ENCODE data around the gene SREBF2.
A peak's percentile ranks its signal among the peaks of the same experiment; 100 is the strongest.

SREBF2 gene

GRCh38 chr22:41912338-41913039 is 79.6 kb downstream of the SREBF2 start:
- TF ChIP-seq FOXP2 (optimal IDR thresholded peaks at IDR 0.05; ENCODE audit: borderline replicate concordance, extremely low read depth, extremely low read length, insufficient read depth) (no peak), POLR2AphosphoS5 (IDR thresholded peaks at IDR 0.05; ENCODE audit: low read depth, low read length) (no peak)

GRCh38 chr22:41913040-41913719 is 80.3 kb downstream of the SREBF2 start:
- no peak for TF ChIP-seq TAF1 (IDR thresholded peaks at IDR 0.05; ENCODE audit: borderline replicate concordance, insufficient read depth, low read length)
- no peak for TF ChIP-seq REST (IDR thresholded peaks at IDR 0.05; ENCODE audit: insufficient read depth in 1 of 2, low read depth in 2 of 2, low read length in 2 of 2)
- no peak for TF ChIP-seq FOXP2 (optimal IDR thresholded peaks at IDR 0.05; ENCODE audit: borderline replicate concordance, extremely low read depth, extremely low read length, insufficient read depth)
- TF ChIP-seq POLR2AphosphoS5 (IDR thresholded peaks at IDR 0.05; ENCODE audit: low read depth, low read length): no peak
- TF ChIP-seq SIN3A (IDR thresholded peaks at IDR 0.05; ENCODE audit: borderline replicate concordance, insufficient read depth, low read length): no peak

GRCh38 chr22:41913842-41914534 is 81.1 kb downstream of the SREBF2 start:
- TF ChIP-seq REST (IDR thresholded peaks at IDR 0.05; ENCODE audit: insufficient read depth in 1 of 2, low read depth in 2 of 2, low read length in 2 of 2) (no peak), TAF1 (IDR thresholded peaks at IDR 0.05; ENCODE audit: borderline replicate concordance, insufficient read depth, low read length) (no peak), FOXP2 (optimal IDR thresholded peaks at IDR 0.05; ENCODE audit: borderline replicate concordance, extremely low read depth, extremely low read length, insufficient read depth) (no peak), POLR2AphosphoS5 (IDR thresholded peaks at IDR 0.05; ENCODE audit: low read depth, low read length) (no peak), SIN3A (IDR thresholded peaks at IDR 0.05; ENCODE audit: borderline replicate concordance, insufficient read depth, low read length) (no peak)

GRCh38 chr22:41914611-41915034 is 81.7 kb downstream of the SREBF2 start:
- TF ChIP-seq TAF1 (IDR thresholded peaks at IDR 0.05; ENCODE audit: borderline replicate concordance, insufficient read depth, low read length) (no peak), SIN3A (IDR thresholded peaks at IDR 0.05; ENCODE audit: borderline replicate concordance, insufficient read depth, low read length) (no peak), POLR2AphosphoS5 (IDR thresholded peaks at IDR 0.05; ENCODE audit: low read depth, low read length) (no peak), REST (IDR thresholded peaks at IDR 0.05; ENCODE audit: insufficient read depth in 1 of 2, low read depth in 2 of 2, low read length in 2 of 2) (no peak), FOXP2 (optimal IDR thresholded peaks at IDR 0.05; ENCODE audit: borderline replicate concordance, extremely low read depth, extremely low read length, insufficient read depth) (no peak)

GRCh38 chr22:41915035-41915785 is 82.3 kb downstream of the SREBF2 start, which contains the start of gene SHISA8:
Gene SHISA8 (minus strand): TSS chr22:41915074. CDS start chr22:41914667, 407 bp downstream.
- TF ChIP-seq REST (IDR thresholded peaks at IDR 0.05; ENCODE audit: insufficient read depth in 1 of 2, low read depth in 2 of 2, low read length in 2 of 2): no peak
- TF ChIP-seq TAF1 (IDR thresholded peaks at IDR 0.05; ENCODE audit: borderline replicate concordance, insufficient read depth, low read length): no peak
- TF ChIP-seq POLR2AphosphoS5 (IDR thresholded peaks at IDR 0.05; ENCODE audit: low read depth, low read length): no peak
- no peak for TF ChIP-seq SIN3A (IDR thresholded peaks at IDR 0.05; ENCODE audit: borderline replicate concordance, insufficient read depth, low read length)
- TF ChIP-seq FOXP2 (optimal IDR thresholded peaks at IDR 0.05; ENCODE audit: borderline replicate concordance, extremely low read depth, extremely low read length, insufficient read depth): peak; percentile 33

Data from PFSK-1 (cell line).